Inferior parietal cortex (tissue), 1 donor: ENCODE measurements around the gene ALG3.
A peak's percentile ranks its signal among the peaks of the same experiment; 100 is the strongest.
"Not testable (repeated sequence)": the region's sequence is repeated elsewhere in the genome, so short reads cannot be mapped to it uniquely, and the experiment has no call there.

ENCODE experiments used
- DNase-seq: peaks from one replicate; pipeline ENCODE4 v3.0.0-alpha.2; 2016; ENCODE audit errors: extremely low spot score

Gene ALG3

DNA sequence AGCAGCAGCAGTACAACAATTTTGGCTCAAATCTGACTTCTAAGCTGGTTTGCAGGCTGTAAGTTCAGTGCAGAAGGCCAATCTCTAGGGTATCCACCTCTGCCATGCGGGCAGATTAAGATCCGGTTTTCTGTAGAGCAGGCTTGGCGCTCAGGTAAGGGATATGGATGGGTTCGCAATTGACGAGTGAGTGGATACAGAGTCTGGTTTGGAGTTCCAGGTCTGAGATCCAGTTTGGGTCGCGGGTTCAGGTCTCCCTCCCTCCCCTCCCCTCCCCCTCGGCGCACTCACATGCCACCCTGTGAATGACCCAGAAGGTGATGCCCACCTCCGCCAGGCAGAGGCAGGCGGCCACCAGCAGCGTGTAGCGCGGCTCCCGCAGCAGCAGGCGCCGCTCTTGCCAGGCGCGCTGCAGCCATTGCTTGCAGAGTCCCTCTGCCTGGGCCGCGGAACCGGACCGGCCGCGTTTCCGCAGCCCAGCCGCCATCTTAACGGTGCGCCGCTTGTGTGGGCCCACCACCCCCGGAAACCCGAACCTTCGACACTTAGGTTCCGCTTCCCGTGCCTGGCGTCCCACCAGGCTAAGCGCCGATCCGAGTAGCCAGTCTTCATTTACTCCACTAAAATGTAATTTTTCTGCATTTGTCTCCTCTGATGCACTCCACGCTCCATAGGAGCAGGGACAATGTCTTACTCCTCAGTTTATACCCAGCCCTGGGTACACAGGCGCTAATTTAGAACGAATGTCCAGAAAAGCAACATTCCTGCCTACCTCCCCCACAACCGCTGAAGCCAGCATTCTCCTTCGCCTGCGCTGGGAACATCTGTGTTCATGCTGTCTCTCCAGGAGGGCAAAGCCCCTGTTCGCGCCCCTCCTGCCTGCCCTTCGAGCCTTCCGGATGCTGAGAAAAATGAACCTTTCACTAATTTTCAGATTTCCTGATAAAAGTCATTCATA, at the start of gene ALG3:
Gene ALG3, minus strand, starts transcription at position 509 of the 958 bp plus-strand sequence. Its CDS starts 22 bp downstream, at position 487.
- peak; percentile 89 for DNase-seq

DNA sequence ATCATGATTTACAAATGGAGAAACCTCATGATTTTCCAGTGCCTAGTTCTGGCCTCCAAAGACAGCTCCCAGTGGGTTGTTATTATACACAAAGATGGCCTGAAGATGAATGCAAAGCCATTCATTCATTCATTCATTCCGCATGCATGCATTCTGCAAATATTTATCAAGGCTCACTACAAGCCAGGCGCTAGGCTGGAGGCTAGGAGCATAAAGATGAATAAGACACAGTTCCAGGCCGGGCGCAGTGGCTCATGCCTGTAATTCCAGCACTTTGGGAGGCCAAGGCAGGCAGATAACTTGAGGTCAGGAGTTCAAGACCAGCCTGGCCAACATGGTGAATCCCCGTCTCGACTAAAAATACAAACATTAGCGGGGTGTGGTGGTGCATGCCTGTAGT, 47.9 kb upstream of the ALG3 start:
- DNase-seq: no peak

DNA sequence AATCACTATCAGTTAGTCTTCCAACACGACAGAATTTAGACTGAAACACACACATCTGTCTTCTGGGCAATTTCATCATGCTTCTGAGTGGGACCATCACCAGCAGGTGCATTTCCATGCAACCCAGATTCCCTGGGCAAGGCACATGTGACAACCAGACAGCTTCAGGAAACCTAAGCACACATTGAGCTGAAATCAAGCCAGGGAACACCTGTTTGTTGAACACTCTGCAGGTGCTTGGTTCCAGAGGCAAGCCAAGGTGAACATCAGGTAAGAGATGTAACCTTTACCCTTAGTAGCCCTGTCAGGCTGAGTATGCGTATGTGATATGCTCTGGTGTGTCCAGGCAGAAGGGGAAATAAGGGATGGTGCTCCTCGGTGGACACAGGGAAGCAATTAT, 47.0 kb upstream of the ALG3 start:
- no peak for DNase-seq

DNA sequence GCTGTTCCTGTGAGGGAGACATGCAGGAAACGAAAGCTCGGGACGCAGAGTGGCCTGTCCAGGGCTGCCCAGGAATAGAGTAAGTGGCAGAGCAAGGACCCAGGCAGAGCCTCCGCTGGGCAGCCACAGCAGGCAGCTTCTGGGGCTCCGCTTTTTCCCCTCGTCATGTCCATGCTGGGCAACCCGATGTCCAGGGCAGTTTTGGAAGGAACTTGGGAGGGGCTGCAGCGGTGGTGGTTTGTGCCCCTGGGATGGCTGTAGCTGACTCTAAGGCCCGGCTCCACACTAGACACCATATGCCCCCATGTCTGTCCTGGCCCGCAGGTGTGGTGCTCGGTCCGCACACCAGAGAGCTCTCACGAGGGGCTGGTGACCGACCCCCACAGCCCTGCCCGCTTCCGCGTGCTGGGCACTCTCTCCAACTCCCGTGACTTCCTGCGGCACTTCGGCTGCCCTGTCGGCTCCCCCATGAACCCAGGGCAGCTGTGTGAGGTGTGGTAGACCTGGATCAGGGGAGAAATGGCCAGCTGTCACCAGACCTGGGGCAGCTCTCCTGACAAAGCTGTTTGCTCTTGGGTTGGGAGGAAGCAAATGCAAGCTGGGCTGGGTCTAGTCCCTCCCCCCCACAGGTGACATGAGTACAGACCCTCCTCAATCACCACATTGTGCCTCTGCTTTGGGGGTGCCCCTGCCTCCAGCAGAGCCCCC, 43.1 kb upstream of the ALG3 start:
- no peak for DNase-seq

DNA sequence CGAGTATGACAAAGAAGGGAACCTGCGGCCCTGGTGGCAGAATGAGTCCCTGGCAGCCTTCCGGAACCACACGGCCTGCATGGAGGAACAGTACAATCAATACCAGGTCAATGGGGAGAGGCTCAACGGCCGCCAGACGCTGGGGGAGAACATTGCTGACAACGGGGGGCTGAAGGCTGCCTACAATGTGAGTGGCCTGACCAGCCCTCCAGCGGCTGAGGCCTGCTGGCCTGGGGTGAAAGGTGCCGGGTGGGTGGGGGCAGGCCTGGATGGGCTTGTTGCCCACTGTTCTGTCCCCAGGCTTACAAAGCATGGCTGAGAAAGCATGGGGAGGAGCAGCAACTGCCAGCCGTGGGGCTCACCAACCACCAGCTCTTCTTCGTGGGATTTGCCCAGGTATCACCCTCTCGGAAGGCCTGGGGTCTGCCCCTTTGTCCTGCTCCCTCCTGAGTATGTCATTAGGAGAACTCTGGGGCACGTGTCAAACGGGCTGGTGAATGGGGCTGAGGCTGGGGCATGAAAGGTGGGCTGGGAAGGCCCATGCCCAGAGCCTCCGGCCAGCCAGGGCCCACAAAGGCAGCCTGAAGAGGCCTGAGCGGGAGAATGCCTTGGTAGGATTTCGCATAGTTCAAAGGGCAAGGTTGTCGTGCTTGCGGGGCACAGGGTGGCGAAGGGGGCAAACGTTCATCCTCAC, 42.4 kb upstream of the ALG3 start:
- no peak for DNase-seq

DNA sequence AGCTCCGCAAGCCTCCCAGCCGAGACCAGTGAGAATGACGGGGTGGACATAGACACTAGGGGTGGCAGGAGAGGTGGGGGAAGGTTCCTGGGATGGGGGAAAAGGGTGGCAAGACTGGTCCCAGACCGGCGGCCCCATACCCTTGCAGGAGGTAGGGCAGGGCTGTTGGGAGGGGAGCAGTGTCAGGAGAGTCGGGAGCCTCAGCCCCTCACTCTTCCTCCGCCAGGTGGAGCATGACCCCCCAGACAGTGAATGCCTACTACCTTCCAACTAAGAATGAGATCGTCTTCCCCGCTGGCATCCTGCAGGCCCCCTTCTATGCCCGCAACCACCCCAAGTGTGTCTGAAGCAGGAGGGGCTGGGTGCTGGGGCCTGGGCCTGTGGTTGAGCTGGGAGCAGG, 41.6 kb upstream of the ALG3 start:
- no peak for DNase-seq

DNA sequence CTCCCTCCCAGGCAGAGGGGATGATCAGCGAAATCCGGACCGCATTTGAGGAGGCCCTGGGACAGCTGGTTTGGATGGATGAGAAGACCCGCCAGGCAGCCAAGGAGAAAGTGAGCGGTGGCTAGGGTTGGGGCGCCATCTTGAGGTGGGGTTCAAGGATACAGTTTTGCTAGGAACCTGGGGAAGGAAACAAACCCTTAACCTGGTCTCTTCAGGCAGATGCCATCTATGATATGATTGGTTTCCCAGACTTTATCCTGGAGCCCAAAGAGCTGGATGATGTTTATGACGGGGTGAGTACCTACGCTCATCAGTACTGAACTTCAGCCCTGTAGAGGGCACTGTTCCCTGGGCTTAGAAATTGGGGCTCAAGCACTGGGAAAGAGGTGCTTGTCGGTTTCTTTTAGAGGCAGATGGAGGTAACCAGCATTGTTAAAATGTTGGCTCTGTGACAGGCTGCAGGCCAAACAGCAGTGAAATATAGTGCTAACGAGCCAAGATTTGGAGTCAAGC, 40.7 kb upstream of the ALG3 start:
- peak; percentile 43 for DNase-seq

DNA sequence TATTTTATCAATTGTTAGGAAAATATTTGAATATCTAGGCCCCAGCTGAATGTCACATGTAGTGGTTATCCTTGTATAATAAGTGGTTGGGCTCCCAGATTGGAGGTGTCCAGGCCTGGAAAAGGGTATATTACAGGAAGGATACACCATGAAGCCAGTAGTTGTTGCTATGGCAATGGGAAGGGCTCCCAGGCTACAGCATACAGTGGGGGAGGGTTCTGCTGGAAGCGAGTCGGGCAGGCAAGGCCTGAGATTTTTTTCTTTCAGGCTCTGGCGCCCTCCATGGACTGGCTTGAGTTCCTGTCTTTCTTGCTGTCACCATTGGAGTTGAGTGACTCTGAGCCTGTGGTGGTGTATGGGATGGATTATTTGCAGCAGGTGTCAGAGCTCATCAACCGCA, 35.9 kb upstream of the ALG3 start:
- DNase-seq: peak; percentile 69

DNA sequence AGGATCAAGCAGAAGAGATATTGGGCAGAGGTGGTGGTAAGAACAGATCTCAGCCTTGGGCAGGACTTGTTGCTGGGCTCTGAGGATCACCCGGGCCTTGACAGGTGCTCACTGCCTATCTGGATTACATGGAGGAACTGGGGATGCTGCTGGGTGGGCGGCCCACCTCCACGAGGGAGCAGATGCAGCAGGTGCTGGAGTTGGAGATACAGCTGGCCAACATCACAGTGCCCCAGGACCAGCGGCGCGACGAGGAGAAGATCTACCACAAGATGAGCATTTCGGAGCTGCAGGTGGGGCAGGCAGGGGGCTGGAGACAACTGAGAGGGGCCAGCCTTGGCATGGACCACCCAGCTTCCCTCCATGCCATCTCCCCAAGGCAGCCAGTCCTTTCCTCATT, 34.9 kb upstream of the ALG3 start:
- no peak for DNase-seq

DNA sequence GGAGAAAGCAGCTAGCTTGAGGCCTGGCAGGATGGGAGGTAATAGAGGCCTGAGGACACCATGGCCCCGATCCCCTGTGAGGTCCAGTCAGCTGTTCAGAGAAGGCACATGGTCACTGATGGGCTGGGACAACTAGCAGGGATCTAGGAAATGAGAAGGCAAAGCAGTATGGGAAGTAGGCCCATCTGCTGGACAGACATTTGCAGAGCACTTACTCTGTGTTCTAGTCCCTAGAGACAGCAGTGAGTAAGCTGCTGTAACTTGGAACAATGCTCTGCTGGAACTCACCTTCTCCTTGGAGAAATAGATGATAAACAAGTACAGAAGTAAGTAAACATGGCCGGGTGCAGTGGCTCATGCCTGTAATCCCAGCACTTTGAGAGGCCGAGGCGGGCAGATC, 34.2 kb upstream of the ALG3 start:
- DNase-seq: no peak

DNA sequence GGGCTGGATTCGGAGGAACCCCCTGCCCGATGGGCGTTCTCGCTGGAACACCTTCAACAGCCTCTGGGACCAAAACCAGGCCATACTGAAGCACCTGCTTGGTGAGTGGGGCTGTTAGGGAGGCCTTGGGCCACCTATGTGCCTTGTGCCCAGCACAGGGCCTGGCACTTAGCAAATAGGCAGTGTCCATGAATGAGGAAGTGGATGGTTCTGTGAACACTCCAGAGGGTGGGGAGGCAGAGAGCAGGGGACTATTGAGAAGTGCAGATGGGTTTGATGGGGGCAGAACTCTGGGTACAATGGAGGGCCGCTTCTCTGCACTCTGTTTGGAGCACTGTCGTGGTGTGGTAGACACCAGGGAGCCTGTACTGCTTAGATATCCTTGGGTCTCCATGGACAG, 28.6 kb upstream of the ALG3 start:
- DNase-seq: no peak

DNA sequence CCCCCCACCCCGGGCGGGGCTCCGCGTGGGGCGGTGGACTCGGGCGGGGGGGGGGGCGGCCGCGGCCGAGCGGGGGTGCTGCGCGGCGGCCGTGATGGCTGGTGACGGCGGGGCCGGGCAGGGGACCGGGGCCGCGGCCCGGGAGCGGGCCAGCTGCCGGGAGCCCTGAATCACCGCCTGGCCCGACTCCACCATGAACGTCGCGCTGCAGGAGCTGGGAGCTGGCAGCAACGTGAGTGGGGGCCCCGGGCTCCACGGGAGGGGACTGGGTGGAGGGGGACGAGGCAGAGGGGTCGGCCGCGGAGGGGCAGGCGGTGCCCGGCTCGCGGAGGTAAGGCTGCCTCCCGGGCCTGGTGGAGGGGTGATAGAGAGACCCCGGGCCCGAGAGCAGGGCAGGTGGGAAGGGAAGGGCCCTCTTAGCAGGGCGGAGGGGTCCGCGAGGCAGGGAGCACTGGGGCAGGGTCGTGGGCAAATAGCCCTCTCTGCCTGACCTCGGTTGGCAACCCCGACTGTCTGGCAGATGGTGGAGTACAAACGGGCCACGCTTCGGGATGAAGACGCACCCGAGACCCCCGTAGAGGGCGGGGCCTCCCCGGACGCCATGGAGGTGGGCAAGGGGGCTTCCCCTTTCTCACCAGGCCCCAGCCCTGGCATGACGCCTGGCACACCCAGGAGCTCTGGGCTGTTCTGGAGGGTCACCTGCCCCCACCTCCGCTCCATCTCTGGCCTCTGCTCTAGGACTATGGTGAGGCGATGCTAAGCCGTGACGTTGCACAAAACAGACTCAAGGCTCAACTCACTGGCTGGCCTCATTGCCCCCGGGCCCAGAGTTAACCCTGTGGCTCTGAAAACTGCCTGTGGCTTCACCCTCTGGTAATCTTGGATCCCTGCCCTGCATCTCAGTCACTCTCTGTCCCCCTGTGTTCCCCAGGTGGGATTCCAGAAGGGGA, 27.5 kb upstream of the ALG3 start, which contains the start of gene ECE2:
Gene ECE2, plus strand, starts transcription at position 62 of the 950 bp plus-strand sequence. Its CDS starts 132 bp downstream, at position 194.
- DNase-seq: no peak

DNA sequence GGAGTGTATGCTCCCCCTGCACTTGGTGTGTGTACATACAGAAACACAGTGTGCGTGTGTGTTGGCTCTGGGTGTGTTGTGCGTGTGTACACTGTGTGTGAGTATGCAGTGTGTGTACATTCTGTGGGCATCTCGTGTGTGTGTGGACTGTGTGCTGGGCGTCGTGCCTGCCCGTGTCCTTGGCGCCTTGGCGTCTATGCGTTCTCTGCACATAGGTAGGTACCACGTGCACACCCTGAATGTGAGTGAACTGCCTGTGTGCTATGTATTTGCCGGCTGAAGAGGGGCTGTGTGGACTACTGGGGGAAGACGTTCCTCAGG, 26.6 kb upstream of the ALG3 start:
- no peak for DNase-seq

DNA sequence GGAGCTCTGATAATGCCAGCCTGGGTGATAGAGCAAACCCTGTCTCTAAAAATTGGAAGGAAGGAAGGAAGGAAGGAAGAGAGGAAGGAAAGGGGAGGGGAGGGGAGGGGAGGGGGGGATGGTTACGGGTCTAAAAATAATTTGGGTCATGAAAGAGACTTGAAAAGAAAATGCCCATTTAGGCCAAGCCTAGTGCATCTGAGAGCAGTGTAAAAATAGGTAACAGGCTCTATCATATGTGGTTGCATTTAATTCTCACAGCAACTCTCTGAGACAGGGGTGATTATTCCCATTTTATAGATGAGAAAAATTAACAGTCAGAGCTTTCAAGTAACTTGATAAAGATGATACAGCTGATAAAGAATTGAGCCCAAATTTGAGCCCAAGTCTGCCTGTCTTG, 23.5 kb upstream of the ALG3 start:
- DNase-seq: no peak

DNA sequence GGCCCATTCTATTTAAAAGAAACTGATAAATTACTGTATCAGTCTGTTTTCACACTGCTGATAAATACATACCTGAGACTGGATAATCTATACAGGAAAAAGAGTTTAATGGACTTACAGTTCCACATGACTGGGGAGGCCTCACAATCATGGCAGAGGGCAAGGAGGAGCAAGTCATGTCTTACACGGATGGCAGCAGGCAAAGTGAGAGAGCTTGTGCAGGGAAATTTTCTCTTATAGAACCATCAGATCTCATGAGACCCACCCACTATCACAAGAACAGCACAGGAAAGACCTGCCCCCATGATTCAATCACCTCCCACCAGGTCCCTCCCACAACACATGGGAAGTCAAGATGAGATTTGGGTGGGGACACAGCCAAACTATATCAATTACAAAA, 18.5 kb upstream of the ALG3 start:
- DNase-seq: not testable (repeated sequence)

DNA sequence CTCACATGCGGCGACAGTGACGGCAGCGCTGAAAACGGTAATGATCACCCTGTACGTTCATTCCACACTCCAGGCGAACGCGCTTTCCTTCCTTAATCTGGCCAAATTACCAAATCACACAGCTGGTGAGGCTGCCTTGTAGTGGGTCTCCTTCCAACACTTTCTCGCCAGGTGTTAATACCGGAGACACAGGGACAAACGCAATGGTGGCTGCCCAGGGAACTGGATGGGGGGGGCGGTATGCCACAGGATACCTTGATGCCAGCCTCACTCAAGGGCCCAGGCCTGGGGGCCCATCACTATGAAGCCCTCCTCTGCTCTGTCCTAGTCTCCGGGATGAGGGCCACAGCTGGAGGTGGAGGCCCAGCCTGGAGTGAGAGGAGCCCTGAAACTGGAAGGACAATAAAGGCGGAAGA, 14.0 kb upstream of the ALG3 start:
- DNase-seq: no peak

DNA sequence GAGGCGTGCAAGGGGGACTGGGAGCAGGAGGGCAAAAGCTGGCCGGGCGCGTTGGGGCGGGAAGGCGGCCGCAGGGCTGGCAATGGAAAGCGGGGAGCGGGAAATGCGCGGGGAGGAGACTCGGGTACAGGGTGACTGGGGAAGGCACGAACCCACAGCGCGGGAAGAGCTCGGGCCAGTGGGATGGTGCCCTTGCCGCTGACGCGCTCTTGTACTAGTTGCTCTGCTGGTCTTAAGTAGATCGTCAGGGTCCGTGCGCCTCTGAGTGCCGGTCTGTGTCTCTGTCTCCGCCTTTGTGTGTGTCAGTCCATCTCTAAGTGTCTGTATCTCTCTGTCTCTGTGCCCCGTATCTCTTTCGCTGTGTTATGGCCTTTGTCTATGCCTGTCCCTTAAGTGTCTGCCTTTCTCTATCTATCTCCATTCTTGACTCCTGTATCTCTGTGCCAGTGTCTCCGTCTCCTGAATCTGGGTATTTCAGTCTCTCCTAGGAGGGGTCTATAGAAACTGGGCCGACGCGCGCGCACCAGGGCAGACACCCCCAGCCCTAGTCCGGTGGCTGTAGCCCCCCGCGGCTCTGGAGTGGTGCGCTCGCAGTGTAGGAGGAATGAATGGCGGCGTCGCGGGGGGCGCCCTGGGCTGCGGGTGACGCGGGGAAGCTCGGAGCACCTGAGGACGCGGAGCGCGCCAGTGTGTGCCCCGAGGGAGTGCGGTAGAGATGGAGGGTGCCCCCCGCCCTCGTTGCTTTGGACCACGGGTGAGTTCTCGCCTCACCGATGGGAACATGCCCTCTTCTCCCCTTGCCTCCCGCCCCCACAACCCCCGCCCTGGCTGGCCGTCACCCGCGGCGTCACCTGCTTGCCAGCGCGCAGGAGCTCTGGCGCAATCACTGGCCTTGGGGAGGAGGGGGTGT, 13.3 kb upstream of the ALG3 start:
- peak; percentile 15 for DNase-seq

DNA sequence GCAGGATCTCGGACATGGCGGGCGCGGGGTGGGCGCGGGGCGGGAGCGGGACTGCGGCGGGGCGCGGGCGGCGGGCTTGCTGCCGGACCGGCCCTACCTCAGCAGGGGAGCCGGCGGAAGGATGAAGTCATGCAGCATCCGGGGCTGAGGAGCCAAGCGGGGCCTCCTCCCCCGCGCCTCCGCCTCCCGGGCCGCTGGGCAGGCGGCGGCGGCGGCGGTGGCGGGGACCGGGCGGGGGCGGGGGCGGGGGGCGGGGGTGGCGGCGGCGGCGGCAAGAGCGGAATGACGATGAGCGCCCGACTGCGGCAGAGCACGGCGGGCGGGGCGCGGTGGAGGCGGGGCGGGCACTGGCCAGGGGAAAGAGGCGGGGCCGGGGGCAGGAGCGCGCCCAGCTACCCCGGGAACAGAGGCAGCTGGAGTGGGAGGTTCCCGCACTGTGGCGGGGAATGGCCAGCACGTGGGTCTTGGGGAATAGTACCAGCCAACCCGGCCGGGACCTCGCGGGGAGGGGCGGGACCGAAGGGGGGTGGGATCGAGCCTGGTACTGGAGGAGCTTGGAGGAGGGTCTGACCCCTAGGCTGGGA, 12.6 kb upstream of the ALG3 start, which contains the start of gene CAMK2N2:
Gene CAMK2N2, minus strand, starts transcription at position 284 of the 584 bp plus-strand sequence. Its CDS starts 268 bp downstream, at position 16.
- peak; percentile 19 for DNase-seq

DNA sequence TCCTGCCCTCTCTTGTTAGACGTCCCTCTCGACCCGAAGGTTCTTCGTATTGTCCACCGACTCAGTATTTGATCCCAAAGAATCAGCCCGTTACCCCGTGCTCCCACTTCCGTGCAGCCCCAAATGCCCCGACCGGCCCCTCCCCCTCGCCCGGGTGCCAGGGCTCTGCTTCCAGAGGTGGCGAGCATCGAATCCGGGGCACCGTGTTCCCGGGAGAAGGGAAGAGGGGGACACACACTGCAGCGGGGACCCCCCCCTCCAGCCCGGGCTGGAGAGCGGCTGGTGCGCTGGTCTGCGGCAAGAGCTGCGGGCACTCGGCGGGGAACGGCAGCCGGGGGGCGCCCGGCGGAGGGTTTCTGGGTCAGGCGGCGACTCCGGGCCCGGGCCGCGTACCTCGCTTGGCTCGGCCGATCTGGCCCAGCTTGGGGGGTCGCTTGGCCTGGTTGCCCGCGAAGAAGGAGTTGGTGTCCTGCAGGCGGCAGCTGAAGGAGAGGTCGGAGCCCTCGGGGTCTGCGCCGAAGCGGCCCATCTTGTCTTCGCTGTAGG, 12.0 kb upstream of the ALG3 start:
- no peak for DNase-seq
